ENCODE data around the gene ABCB10. TPM values are rescaled to one million over a fixed set of nuclear protein-coding genes. Genes with fewer than 3 reads are reported as not detected.

The ABCB10 gene
- total and polyA plus RNA-seq, 8 donors, result 3.8 to 8.6 (median 6.4) TPM

- H3K4me3 ChIP-seq, result no peak overlapping the region
- peaks cover 0 to 18% (median 6%) of the 10 kb centered on the region in 3 donors for H3K36me3 ChIP-seq
- no peaks in the 10 kb centered on the region for H3K27me3 ChIP-seq
- ATAC-seq (no peak), FAIRE-seq (no peak), DNase-seq (no peak)
- WGBS, 2 donors, result 80 to 94% methylated on average over 12 of the region's 12 CpGs
- intact Hi-C loops (cut with DNase I), result no loop called here
- no peak for TF ChIP-seq CTCF (IDR thresholded peaks at IDR 0.05)
- no peaks in the 10 kb centered on the region for H3K4me1 ChIP-seq
- no peaks in the 10 kb centered on the region for H3K9me3 ChIP-seq
- H3K27ac ChIP-seq, result no peak overlapping the region
Measured at GRCh38 chr1:229593800-229594199, 35.3 kb upstream of the ABCB10 start.

- WGBS, 2 donors, result 96 to 97% methylated on average over 5 of the region's 5 CpGs
- no peak for TF ChIP-seq CTCF (IDR thresholded peaks at IDR 0.05)
- no peak overlapping the region for H3K27ac ChIP-seq
- no peaks in the 10 kb centered on the region for H3K27me3 ChIP-seq
- H3K36me3 ChIP-seq, result peaks cover 0 to 18% (median 6%) of the 10 kb centered on the region in 3 donors
- FAIRE-seq, result no peak
- no peaks in the 10 kb centered on the region for H3K4me1 ChIP-seq
- intact Hi-C loops (cut with DNase I), result no loop called here
- H3K9me3 ChIP-seq, result no peaks in the 10 kb centered on the region
- ATAC-seq, result no peak
- H3K4me3 ChIP-seq, result no peak overlapping the region
- DNase-seq, result no peak
Measured at GRCh38 chr1:229590119-229590518, 31.6 kb upstream of the ABCB10 start.

GRCh38 chr1:229585338-229585737, 26.8 kb upstream of the ABCB10 start:
- no peak overlapping the region for H3K4me3 ChIP-seq
- ATAC-seq (no peak), DNase-seq (no peak), FAIRE-seq (no peak)
- peaks cover 0 to 12% (median 3%) of the 10 kb centered on the region in 3 donors for H3K4me1 ChIP-seq
- WGBS, 2 donors, result 86 to 90% methylated on average over 2 of the region's 2 CpGs
- no peak overlapping the region for H3K27ac ChIP-seq
- no peaks in the 10 kb centered on the region for H3K9me3 ChIP-seq
- no peaks in the 10 kb centered on the region for H3K36me3 ChIP-seq
- H3K27me3 ChIP-seq, result no peaks in the 10 kb centered on the region
- intact Hi-C loops (cut with DNase I), result no loop called here
- TF ChIP-seq CTCF (IDR thresholded peaks at IDR 0.05), result no peak

- intact Hi-C loops (cut with DNase I), result no loop called here
- no peaks in the 10 kb centered on the region for H3K9me3 ChIP-seq
- no peaks in the 10 kb centered on the region for H3K27me3 ChIP-seq
- H3K4me1 ChIP-seq, result peaks cover 0 to 16% (median 3%) of the 10 kb centered on the region in 3 donors
- TF ChIP-seq CTCF (IDR thresholded peaks at IDR 0.05), result no peak
- H3K4me3 ChIP-seq, result no peak overlapping the region
- 93 to 97% methylated on average over 4 of the region's 4 CpGs for WGBS, 2 donors
- no peak for DNase-seq
- H3K27ac ChIP-seq, result peak overlapping the region in 1 of 4 donors; percentile 9
- ATAC-seq, result no peak
- H3K36me3 ChIP-seq, result no peaks in the 10 kb centered on the region
- no peak for FAIRE-seq
Measured at GRCh38 chr1:229582715-229583114, 24.2 kb upstream of the ABCB10 start.

- peak in 5 of 6 donors; percentile 9 to 59 (median 48) for DNase-seq
- no peaks in the 10 kb centered on the region for H3K36me3 ChIP-seq
- no peaks in the 10 kb centered on the region for H3K27me3 ChIP-seq
- 20 to 24% methylated on average over 11 of the region's 11 CpGs for WGBS, 2 donors
- peaks cover 0 to 16% (median 3%) of the 10 kb centered on the region in 3 donors for H3K4me1 ChIP-seq
- FAIRE-seq, result no peak
- peak; percentile 87 to 92 (median 90) for ATAC-seq
- no peak for TF ChIP-seq CTCF (IDR thresholded peaks at IDR 0.05)
- intact Hi-C loops (cut with DNase I), result no loop called here
- H3K4me3 ChIP-seq, result peak overlapping the region in 1 of 4 donors; percentile 10
- H3K9me3 ChIP-seq, result no peaks in the 10 kb centered on the region
- peak overlapping the region in 2 of 4 donors; percentile 9 to 28 for H3K27ac ChIP-seq
Measured at GRCh38 chr1:229582011-229582694, 23.6 kb upstream of the ABCB10 start.

All from pancreas (tissue), 10 donors.